NCI-H1417 treated with DMSO at 0.1 percent for 48 hours (cell line): ENCODE results near the gene TSG101.

ENCODE experiments used
- DNase-seq: peaks from one replicate; lab custom pipeline; 2025; lab: John Stamatoyannopoulos, UW

TSG101 gene

GRCh38 chr11:18492888-18493287 is 33.9 kb downstream of the TSG101 start:
- DNase-seq, result no peak

GRCh38 chr11:18491924-18492323 is 34.8 kb downstream of the TSG101 start:
- no peak for DNase-seq

- no peak for DNase-seq
These were observed 35.8 kb downstream of the TSG101 start for GRCh38 chr11:18490736-18491485.

GRCh38 chr11:18490319-18490718 is 36.4 kb downstream of the TSG101 start:
- no peak for DNase-seq

DNA sequence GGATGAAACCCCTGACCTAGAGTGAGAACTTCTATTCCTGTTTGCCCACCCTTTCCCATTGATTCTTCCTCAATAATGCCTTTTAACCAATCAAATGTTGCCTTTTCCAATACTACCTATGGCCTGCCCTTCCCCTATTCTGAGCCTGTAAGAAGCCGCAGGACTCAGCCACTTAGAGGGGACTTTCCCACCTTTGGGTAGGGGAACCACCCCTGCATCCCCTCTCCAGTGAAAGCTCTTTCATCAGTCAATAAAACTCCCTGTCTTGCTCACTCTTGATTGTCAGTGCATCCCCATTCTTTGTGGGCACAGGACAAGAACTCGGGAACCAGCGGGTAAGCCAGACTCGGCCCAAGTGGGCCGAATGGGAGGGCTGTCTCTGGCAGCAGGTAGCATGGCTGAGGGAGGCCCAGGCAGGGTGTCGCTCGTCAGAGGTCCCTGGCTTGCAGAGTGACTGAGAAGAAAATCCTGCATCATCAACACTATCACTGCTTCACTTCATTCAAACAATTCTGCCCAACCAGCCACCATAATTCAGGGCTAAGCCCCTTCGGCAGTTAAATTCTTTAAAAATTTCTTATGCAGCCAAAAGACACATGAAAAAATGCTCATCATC is 40.7 kb downstream of the TSG101 start:
- DNase-seq, result no peak

DNA sequence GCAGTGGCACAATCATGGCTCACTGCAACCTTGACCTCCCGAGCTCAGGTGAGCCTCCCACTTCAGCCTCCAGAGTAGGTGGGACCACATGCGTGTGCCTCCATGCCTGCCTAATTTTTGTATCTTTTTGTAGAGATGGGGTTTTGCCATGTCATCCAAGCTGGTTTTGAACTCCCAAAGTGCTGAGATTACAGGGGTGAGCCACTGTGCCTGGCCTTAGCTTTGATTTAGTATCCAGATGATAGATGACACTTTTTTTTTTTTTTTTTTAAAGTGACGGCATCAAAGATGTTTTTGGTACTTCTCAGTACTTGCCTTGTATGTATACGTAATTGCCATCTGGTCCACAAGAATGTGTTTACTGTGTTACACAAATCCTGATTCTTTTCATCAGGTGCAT is 47.7 kb downstream of the TSG101 start:
- DNase-seq, result no peak

DNA sequence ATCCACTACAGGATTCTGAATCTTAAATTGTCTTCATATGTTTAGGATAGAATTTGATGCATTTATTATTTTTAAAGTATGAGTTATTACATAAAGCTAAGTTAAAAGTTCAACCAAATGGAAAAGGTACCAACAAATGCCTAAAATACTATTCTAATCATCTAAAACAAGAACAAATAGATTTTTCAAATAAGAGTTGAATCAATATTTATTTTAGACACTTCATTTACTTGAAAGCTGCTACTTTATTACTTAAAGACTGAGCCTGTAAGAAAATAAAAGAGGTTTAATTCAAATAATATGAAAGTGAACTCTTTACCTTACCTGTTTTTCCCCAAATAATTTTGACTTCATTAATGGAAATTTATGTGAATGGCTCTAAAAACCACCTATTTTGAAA is 54.2 kb downstream of the TSG101 start:
- no peak for DNase-seq

DNA sequence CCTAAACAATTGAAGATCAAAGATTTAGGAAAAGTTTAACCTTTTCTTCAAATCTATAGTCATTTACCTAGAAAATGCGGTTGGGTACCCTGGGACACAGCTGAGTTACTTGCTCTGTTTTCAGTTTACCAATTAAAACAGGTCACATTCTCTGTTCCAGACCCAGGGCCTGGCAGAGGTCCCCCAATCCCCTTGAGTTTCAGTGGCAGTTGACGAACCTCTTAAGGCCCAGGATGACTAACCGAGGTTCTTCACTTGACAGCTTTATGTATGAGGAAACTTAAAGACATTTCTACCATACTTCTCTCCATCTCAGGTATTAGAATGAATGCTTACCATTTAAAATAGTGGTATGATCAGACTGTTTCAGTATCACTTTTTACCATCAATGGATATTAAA is 54.7 kb downstream of the TSG101 start:
- DNase-seq, result no peak

DNA sequence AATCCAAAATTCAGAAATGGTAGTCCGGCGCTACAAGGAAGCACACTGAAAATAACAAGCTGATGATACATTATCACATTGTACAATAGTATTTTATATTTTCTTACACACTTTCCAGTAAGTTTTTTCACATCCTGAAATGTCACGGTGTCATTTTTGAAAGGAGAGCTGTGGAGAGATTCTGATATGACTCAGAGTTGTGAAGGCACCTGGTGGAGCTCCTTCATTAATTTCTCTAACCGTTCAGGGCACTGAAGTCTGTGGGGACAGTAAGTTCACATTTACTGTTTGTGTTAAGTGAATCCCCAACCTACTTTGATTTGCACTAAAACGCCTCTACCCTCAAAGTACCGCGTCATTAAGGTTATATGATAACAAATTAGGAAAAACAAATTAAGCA is 57.8 kb downstream of the TSG101 start:
- DNase-seq, result no peak

- no peak for DNase-seq
These were observed 58.7 kb downstream of the TSG101 start for GRCh38 chr11:18468059-18468458.

DNA sequence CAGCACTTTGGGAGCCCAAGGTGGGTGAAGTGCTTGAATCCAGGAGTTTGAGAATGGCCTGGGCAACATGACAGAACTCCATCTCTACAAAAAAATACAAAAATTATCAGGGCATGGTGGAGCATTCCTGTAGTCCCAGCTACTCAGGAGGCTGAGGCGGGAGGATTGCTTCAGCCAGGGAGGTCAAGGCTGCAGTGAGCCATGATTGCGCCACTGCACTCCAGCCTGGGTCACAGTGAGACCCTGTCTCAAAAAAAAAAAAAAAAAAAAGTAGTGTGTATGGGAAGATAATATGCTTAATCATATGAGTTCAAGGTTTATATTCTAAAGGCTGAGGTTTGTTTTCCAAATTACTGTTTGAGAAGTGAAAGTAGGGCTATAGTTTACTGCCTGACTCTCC is 60.3 kb downstream of the TSG101 start:
- no peak for DNase-seq

DNA sequence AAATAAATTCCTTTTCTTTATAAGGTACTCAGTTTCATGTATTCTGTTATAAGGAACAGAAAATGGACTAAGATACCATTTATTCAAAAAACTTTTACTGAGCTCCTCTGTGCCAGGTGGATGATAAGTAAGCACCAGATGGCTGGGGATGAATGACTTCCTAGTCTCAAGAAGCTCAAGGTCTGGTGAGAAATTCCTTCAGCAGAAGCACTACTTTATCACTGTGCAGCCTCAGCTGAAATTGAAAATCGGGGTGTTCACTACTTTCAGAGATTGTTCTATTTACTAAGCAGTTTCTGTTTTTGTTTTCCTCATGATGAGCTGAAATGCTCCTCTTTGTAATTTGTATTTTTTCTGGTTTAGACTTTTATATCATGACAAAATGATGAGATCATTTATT is 63.3 kb downstream of the TSG101 start:
- DNase-seq, result no peak

DNA sequence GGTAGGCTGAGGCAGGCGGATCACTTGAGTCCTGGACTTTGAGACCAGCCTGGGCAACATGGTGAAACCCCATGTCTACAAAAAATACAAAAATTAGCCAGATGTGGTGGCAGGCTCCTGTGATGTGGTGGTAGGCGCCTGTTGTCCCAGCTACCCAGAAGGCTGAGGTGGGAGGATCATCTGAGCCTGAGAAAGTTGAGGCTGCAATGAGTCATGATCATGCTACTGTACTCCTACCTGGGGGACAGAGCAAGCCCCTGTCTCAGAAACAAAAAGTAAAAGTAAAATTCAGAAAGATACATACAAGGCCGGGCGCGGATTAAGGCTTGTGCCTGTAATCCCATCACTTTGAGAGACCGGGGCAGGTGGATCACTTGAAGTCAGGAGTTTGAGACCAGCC is 64.8 kb downstream of the TSG101 start:
- DNase-seq, result no peak

- no peak for DNase-seq
These were observed 67.1 kb downstream of the TSG101 start for GRCh38 chr11:18459634-18460033.

DNA sequence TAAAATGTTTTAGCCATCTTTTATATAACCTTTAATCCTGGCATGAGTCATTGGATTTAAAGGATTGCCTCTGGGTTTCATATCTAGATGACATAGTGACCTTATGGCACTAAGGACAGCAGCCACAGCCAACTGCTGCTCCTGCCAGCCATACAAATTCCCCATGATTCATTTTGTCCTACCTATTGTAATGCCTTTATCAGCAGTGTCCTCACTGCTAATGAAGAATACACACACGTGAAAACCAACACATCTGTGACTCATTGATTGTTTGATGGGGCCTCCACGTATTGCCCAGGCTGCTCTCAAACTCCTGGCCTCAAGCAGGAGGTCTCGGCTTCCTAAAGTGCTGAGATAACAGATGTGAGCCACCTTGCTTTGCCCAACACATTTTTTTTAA is 69.3 kb downstream of the TSG101 start:
- DNase-seq, result no peak

GRCh38 chr11:18455686-18456372 is 70.9 kb downstream of the TSG101 start, which contains the start of gene LDHAL6A:
Gene LDHAL6A (plus strand): TSS chr11:18455856. CDS start chr11:18456681, 825 bp downstream.
- DNase-seq, result no peak

DNA sequence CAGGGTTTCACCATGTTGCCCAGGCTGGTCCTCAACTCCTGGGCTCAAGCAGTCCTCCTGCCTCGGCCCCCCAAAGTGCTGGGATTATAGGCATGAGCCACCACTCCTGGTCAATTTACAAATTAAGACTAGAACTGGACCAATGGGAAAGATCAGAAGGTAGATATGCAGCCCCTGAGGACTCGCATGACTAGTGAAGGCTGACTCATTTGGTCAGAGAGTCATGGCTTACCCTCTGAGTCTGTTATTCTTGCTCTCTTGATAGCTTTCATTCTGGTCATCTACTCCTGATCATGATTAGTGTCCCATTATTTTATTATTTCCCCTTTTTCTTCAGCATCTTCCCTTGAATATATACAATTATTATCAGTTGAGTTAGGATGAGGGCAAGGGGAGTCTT is 73.8 kb downstream of the TSG101 start:
- DNase-seq, result no peak

DNA sequence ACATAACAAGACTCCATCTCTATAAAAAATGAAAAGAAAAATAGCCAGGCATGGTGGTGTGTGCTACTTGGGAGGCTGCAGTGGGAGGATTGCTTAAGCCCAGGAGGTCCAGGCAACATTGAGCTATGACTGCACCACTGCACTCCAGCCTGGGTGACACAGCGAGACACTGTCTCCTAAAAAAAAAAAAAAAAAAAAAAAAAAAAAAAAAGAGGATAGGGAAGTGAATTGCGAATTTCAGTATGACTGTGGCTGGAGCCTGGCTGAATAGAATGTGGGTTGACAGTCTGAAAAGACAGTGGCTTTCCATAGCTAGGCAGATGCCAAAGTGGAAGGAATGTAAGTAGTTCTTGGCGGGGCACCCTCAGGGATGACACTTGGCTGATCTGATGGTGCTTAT is 77.5 kb downstream of the TSG101 start:
- DNase-seq, result no peak

GRCh38 chr11:18438691-18439090 is 88.1 kb downstream of the TSG101 start:
- no peak for DNase-seq
